HG02884 (cell line): ENCODE results near the gene TBL3.

Source experiments
- ATAC-seq: cut with Tn5 transposase; IDR thresholded peaks from one replicate; pipeline ENCODE4 v1.9.1; 2021; ENCODE audit warnings: mild to moderate bottlenecking, moderate library complexity; ENCODE audit not compliant: unreplicated experiment

The TBL3 gene

GRCh38 chr16:2013527-2013926 lies 41.7 kb downstream of the TBL3 start:
- no peak for ATAC-seq

- ATAC-seq: no peak
Observed at GRCh38 chr16:2015117-2015946, 43.5 kb downstream of the TBL3 start.

GRCh38 chr16:2015947-2016208 lies 44.0 kb downstream of the TBL3 start:
- ATAC-seq: no peak

GRCh38 chr16:2016407-2016922 lies 44.6 kb downstream of the TBL3 start:
- no peak for ATAC-seq

GRCh38 chr16:2019518-2019920 lies 47.7 kb downstream of the TBL3 start, which contains the start of gene NPW:
TSS of gene NPW (plus strand) at chr16:2019785.
- ATAC-seq: no peak

- no peak for ATAC-seq
Observed at GRCh38 chr16:2019921-2020831, 48.3 kb downstream of the TBL3 start.

- no peak for ATAC-seq
Observed at GRCh38 chr16:2022723-2023091, 50.9 kb downstream of the TBL3 start.

- ATAC-seq: peak; percentile 42
Observed at GRCh38 chr16:2023092-2024031, 51.5 kb downstream of the TBL3 start.

GRCh38 chr16:2024032-2024420 lies 52.2 kb downstream of the TBL3 start:
- no peak for ATAC-seq

GRCh38 chr16:2025251-2025650 lies 53.4 kb downstream of the TBL3 start:
- no peak for ATAC-seq

GRCh38 chr16:2025878-2026460 lies 54.1 kb downstream of the TBL3 start:
- no peak for ATAC-seq

GRCh38 chr16:2026461-2027023 lies 54.7 kb downstream of the TBL3 start, which contains the start of gene NHERF2:
TSS of gene NHERF2 (plus strand) at chr16:2026902. CDS start at chr16:2027006, 104 bp downstream.
- no peak for ATAC-seq

- no peak for ATAC-seq
Observed at GRCh38 chr16:2027024-2028010, 55.5 kb downstream of the TBL3 start.

- no peak for ATAC-seq
Observed at GRCh38 chr16:2028146-2028545, 56.3 kb downstream of the TBL3 start.

- no peak for ATAC-seq
Observed at GRCh38 chr16:2028620-2029220, 56.9 kb downstream of the TBL3 start.

GRCh38 chr16:2029350-2029749 lies 57.5 kb downstream of the TBL3 start:
- ATAC-seq: no peak

GRCh38 chr16:2030036-2030435 lies 58.2 kb downstream of the TBL3 start:
- no peak for ATAC-seq

GRCh38 chr16:2031081-2031577 lies 59.3 kb downstream of the TBL3 start:
- no peak for ATAC-seq
